Measurements from ENCODE around the gene TIMP2.

DNA sequence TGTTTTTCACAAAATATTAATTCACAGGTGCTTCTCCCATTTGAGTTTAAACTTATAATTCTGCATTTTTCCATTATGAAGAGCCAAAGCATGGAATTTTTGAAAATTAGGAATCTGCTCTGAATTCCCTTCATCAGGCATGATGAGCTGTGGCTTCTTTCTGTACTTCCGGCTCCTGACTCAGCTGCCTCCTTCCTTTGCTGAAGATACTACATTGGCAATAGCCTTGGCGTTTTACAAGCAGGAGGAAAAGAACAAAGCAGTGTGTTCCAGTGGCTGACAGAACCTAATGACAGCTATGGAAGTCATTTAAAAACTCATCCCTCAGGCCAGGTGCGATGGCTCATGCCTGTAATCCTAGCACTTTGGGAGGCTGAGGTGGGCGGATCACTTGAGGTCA lies 66.1 kb downstream of the TIMP2 start:
- TF ChIP-seq, protein P1, sequence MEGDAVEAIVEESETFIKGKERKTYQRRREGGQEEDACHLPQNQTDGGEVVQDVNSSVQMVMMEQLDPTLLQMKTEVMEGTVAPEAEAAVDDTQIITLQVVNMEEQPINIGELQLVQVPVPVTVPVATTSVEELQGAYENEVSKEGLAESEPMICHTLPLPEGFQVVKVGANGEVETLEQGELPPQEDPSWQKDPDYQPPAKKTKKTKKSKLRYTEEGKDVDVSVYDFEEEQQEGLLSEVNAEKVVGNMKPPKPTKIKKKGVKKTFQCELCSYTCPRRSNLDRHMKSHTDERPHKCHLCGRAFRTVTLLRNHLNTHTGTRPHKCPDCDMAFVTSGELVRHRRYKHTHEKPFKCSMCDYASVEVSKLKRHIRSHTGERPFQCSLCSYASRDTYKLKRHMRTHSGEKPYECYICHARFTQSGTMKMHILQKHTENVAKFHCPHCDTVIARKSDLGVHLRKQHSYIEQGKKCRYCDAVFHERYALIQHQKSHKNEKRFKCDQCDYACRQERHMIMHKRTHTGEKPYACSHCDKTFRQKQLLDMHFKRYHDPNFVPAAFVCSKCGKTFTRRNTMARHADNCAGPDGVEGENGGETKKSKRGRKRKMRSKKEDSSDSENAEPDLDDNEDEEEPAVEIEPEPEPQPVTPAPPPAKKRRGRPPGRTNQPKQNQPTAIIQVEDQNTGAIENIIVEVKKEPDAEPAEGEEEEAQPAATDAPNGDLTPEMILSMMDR (IDR thresholded peaks at IDR 0.05): no peak
- TF ChIP-seq POLR2AphosphoS5 (IDR thresholded peaks at IDR 0.05; ENCODE audit: low read depth, low read length): no peak
- no peak for TF ChIP-seq SIN3A (IDR thresholded peaks at IDR 0.05; ENCODE audit: borderline replicate concordance, insufficient read depth, low read depth, low read length)
